WERI-Rb-1 (cell line): ENCODE measurements around the gene CHAD.

ENCODE experiments used
- DNase-seq: peaks from one replicate; pipeline ENCODE4 v3.0.0-alpha.2; 2020
- H3K27ac ChIP-seq: fragments of 250-450 bp; sonication (Bioruptor Pico); 2 replicates; pipeline ENCODE4 v1.5.1; 2020; ENCODE audit warnings: mild to moderate bottlenecking, moderate library complexity
- H3K27me3 ChIP-seq: fragments of 250-450 bp; sonication (Bioruptor Pico); 2 replicates; pipeline ENCODE4 v1.5.1; 2021; ENCODE audit warnings: mild to moderate bottlenecking, low read depth, moderate library complexity; ENCODE audit not compliant: insufficient read depth, severe bottlenecking
- H3K36me3 ChIP-seq: fragments of 250-450 bp; sonication (Bioruptor Pico); 2 replicates; pipeline ENCODE4 v1.5.1; 2020; ENCODE audit warnings: mild to moderate bottlenecking, moderate library complexity
- H3K4me3 ChIP-seq: 2 replicates; pipeline ENCODE4 v1.5.1; 2011; ENCODE audit warnings: low read depth, mild to moderate bottlenecking, control low read depth, low read length
- H3K9me3 ChIP-seq: fragments of 250-450 bp; sonication (Bioruptor Pico); 2 replicates; pipeline ENCODE4 v1.5.1; 2021; ENCODE audit warnings: mild to moderate bottlenecking, moderate library complexity; ENCODE audit not compliant: severe bottlenecking
- CTCF ChIP-seq: IDR thresholded peaks from 2 replicates; pipeline ENCODE4 v1.5.1; 2011; ENCODE audit warnings: low read depth, mild to moderate bottlenecking, control low read depth, inconsistent platforms, low read length

The CHAD gene

GRCh38 chr17:50457621-50458020, 11.1 kb downstream of the CHAD start:
- H3K27me3 ChIP-seq = no peaks in the 10 kb centered on the region
- no peaks in the 10 kb centered on the region for H3K9me3 ChIP-seq
- no peak for DNase-seq
- no peak for TF ChIP-seq CTCF
- no peaks in the 10 kb centered on the region for H3K36me3 ChIP-seq
- no peak overlapping the region for H3K27ac ChIP-seq
- no peak overlapping the region for H3K4me3 ChIP-seq

- H3K27ac ChIP-seq = no peak overlapping the region
- no peaks in the 10 kb centered on the region for H3K27me3 ChIP-seq
- no peak for TF ChIP-seq CTCF
- H3K9me3 ChIP-seq = no peaks in the 10 kb centered on the region
- no peaks in the 10 kb centered on the region; the same call in 1 of the 2 replicates for H3K36me3 ChIP-seq
- H3K4me3 ChIP-seq = no peak overlapping the region
- DNase-seq = no peak
Observed at GRCh38 chr17:50453901-50454300, 14.8 kb downstream of the CHAD start.

GRCh38 chr17:50452630-50453300, 15.9 kb downstream of the CHAD start:
- DNase-seq = no peak
- Histone ChIP-seq H3K9me3 (no peaks in the 10 kb centered on the region), H3K36me3 (no peaks in the 10 kb centered on the region; the same call in none of the 2 replicates), H3K27ac (no peak overlapping the region), H3K27me3 (no peaks in the 10 kb centered on the region), H3K4me3 (no peak overlapping the region)
- TF ChIP-seq CTCF = no peak

- H3K36me3 ChIP-seq = no peaks in the 10 kb centered on the region; the same call in none of the 2 replicates
- H3K27ac ChIP-seq = no peak overlapping the region
- H3K4me3 ChIP-seq = no peak overlapping the region
- no peak for DNase-seq
- TF ChIP-seq CTCF = no peak
- no peaks in the 10 kb centered on the region for H3K27me3 ChIP-seq
- H3K9me3 ChIP-seq = no peaks in the 10 kb centered on the region
Observed at GRCh38 chr17:50451943-50452629, 16.6 kb downstream of the CHAD start.

GRCh38 chr17:50448643-50449042, 20.0 kb downstream of the CHAD start:
- TF ChIP-seq CTCF = no peak
- Histone ChIP-seq H3K36me3 (no peaks in the 10 kb centered on the region; the same call in none of the 2 replicates), H3K4me3 (no peak overlapping the region), H3K27me3 (no peaks in the 10 kb centered on the region), H3K9me3 (no peaks in the 10 kb centered on the region), H3K27ac (no peak overlapping the region)
- no peak for DNase-seq
